ENCODE results near the gene LSM11. TPM values are rescaled to one million over a fixed set of nuclear protein-coding genes. Genes with fewer than 3 reads are reported as not detected.

The LSM11 gene
- total RNA-seq, 1 donor from 2014 or later: 3.0 TPM

GRCh38 chr5:157740229-157740610, 3.3 kb upstream of the LSM11 start:
- Histone ChIP-seq H3K9me3 (no peaks in the 10 kb centered on the region), H3K27me3 (no peaks in the 10 kb centered on the region), H3K4me1 (peaks cover 13% of the 10 kb centered on the region), H3K36me3 (peaks cover 15% of the 10 kb centered on the region), H3K4me3 (no peak overlapping the region), H3K27ac (no peak overlapping the region)
- no peak for ATAC-seq
- intact Hi-C loops (cut with DNase I): no loop called here
- peak; percentile 36 for TF ChIP-seq CTCF (IDR thresholded peaks at IDR 0.05)
- no peak for DNase-seq

- TF ChIP-seq CTCF (IDR thresholded peaks at IDR 0.05): no peak
- no peak overlapping the region for H3K27ac ChIP-seq
- intact Hi-C loops (cut with DNase I): no loop called here
- DNase-seq: no peak
- H3K9me3 ChIP-seq: no peaks in the 10 kb centered on the region
- no peaks in the 10 kb centered on the region for H3K27me3 ChIP-seq
- ATAC-seq: no peak
- H3K4me3 ChIP-seq: no peak overlapping the region
- peaks cover 16% of the 10 kb centered on the region for H3K4me1 ChIP-seq
- peaks cover 6% of the 10 kb centered on the region for H3K36me3 ChIP-seq
These were observed 2.4 kb upstream of the LSM11 start for GRCh38 chr5:157741131-157741530.

GRCh38 chr5:157744051-157745011, 819 bp downstream of the LSM11 start:
- peaks cover 16% of the 10 kb centered on the region for H3K4me1 ChIP-seq
- H3K36me3 ChIP-seq: no peaks in the 10 kb centered on the region
- H3K27me3 ChIP-seq: no peaks in the 10 kb centered on the region
- H3K4me3 ChIP-seq: peak overlapping the region; percentile 81
- intact Hi-C loops (cut with DNase I): no loop called here
- H3K27ac ChIP-seq: no peak overlapping the region
- no peak for TF ChIP-seq CTCF (IDR thresholded peaks at IDR 0.05)
- no peaks in the 10 kb centered on the region for H3K9me3 ChIP-seq
- DNase-seq (peak; percentile 73), ATAC-seq (no peak)

GRCh38 chr5:157745041-157745456, 1.5 kb downstream of the LSM11 start:
- no peaks in the 10 kb centered on the region for H3K9me3 ChIP-seq
- no peaks in the 10 kb centered on the region for H3K27me3 ChIP-seq
- H3K36me3 ChIP-seq: no peaks in the 10 kb centered on the region
- DNase-seq (no peak), ATAC-seq (no peak)
- H3K27ac ChIP-seq: no peak overlapping the region
- peak overlapping the region; percentile 81 for H3K4me3 ChIP-seq
- no peak for TF ChIP-seq CTCF (IDR thresholded peaks at IDR 0.05)
- H3K4me1 ChIP-seq: peaks cover 16% of the 10 kb centered on the region
- intact Hi-C loops (cut with DNase I): no loop called here

- Histone ChIP-seq H3K9me3 (no peaks in the 10 kb centered on the region), H3K4me3 (no peak overlapping the region), H3K27me3 (no peaks in the 10 kb centered on the region), H3K36me3 (peaks cover 4% of the 10 kb centered on the region), H3K4me1 (peaks cover 16% of the 10 kb centered on the region), H3K27ac (no peak overlapping the region)
- no peak for DNase-seq
- no peak for ATAC-seq
- intact Hi-C loops (cut with DNase I): no loop called here
- no peak for TF ChIP-seq CTCF (IDR thresholded peaks at IDR 0.05)
These were observed 3.7 kb downstream of the LSM11 start for GRCh38 chr5:157747173-157747740.
